Stimulated activated CD8-positive, alpha-beta memory T cell treated with anti-CD3 and anti-CD28 coated beads, Interleukin-12 subunit alpha, Interleukin-12 subunit beta, amount 100 ng/mL, for 1 hour (primary cell): ENCODE data around the gene TMC1.

Experiments used
- DNase-seq: peaks from one replicate; pipeline ENCODE4 v3.0.0-alpha.2; 2020; ENCODE audit warnings: low read depth

Gene TMC1

GRCh38 chr9:72874344-72874743 lies 352.9 kb downstream of the TMC1 start:
- no peak for DNase-seq

GRCh38 chr9:72875221-72875620 lies 353.8 kb downstream of the TMC1 start:
- DNase-seq = no peak

- no peak for DNase-seq
Measured at GRCh38 chr9:72880821-72881220, 359.4 kb downstream of the TMC1 start.

GRCh38 chr9:72882117-72882775 lies 360.8 kb downstream of the TMC1 start:
- DNase-seq = no peak

DNA sequence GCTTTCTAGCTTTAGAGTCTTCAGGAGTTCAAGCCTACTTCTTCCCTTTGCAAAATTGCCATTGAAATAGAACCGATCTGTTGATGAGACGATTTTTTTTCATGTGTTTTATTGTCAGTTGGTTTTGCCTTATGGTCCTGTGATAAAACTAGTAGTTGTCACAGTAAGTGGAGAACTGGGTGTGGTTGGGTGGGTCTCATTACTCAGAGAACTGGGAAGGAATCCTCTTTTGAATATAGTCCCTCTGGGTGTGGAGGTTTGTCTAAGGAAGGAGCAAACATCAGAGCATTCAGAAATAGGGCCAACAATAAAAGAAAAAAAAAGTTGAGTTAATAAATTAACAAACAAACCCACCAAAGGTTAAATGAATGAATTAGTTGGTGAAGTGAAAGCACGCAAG lies 362.5 kb downstream of the TMC1 start:
- DNase-seq = no peak

- DNase-seq = no peak
Measured at GRCh38 chr9:72884508-72884907, 363.1 kb downstream of the TMC1 start.
